HG03097 (cell line): ENCODE data around the gene ARHGEF4.

Experiments used
- ATAC-seq: cut with Tn5 transposase; IDR thresholded peaks from one replicate; pipeline ENCODE4 v1.9.1; 2021; ENCODE audit not compliant: unreplicated experiment, low FRiP score

The ARHGEF4 gene

DNA sequence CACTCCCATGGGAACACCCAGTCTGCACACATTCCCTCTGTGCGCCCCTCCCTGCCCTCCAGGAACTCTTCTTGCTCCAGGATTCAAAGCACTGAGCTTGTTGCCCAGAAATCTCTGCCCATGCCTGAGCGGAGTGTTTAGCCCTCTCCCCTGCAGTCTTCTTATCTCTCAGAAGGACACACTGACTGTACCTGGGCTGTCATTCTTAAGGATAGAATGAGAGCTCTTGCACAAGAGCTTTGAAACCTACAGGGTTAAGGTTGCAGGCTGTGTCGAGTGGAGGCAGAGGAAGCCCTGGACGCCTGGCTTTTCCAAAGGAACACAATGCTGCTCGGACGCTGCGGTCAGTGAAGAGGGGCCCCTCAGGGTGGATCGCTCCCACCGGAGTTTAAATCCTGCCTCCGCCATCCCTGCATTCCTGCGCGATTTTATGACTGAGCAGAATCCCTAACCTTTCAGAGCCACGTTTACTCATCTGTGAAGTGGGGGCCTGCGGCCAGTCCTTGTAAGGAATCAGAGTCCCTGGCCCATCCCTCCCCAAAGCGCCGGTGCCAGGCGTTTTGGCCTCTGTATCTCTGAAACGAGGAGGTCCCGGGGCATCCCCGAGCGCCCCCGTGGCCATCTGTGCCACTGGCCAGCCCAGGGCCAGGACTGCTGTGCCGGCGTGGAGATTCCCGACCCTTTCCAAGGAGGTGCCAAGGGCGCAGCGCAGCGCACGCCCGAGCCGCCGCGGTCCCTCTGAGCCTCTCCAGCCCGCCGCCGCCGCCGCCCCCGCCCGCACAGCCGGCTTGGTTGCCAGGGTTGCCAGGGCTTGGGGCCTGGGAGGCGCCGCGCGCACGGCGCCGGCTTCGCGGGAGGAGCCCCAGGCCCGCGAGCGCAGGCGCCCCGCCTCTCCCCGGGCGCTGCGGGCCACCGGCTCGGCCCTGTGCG, 197.7 kb downstream of the ARHGEF4 start:
- ATAC-seq, result no peak

DNA sequence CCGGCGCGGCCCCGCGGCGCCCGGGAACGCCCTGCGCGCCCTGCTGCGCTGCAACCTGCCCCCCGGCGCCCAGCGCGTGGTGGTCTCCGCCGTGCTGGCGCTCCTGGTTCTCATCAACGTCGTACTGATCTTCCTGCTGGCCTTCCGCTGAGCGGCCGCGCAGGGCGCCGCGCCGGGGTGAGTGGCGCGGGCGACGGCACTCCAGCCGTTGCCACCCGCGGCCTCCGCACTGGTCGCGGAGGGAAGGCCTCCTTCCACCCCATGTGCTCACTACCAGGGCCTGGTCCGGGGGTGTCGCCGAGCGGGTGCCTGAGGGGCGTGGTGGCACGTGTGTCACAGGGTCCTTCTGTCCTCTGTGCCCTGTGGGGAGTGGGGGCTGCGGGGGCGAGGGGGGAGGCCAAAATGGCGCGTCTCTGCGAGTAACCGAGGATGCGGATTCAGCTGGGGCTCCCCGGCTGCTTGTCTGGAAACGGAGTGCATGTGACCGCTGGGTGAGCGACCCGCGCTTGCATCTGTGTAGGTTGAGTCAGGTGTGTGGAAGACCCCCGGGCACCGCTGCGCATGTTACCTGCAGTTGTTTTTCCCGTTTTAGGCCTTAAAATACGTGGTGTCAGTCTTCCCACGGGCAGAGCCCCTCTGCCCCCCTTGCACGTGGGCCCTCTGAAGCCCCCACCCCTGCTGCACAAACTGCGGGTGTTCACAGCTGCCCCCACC, 198.6 kb downstream of the ARHGEF4 start:
- ATAC-seq, result no peak

DNA sequence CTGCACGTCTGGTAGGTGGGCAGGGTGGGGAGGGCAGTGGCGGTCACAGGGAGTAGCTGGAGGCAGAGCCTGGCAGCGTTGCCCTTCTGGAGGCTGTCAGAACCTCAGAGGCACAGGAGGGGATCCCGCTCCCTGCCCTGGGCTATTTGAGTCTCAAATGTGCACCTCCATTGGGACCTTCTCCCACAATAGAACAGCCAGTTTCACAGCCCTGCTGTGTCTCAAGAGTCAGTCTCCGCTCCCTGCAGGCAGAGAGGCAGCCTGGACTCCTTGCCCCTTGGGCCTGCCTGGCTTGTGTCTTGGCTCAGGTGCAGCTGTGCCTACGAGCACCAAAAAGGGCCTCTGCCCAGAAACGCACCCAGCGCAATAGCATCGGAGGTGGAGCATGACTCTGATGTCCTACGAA, 199.1 kb downstream of the ARHGEF4 start:
- no peak for ATAC-seq

DNA sequence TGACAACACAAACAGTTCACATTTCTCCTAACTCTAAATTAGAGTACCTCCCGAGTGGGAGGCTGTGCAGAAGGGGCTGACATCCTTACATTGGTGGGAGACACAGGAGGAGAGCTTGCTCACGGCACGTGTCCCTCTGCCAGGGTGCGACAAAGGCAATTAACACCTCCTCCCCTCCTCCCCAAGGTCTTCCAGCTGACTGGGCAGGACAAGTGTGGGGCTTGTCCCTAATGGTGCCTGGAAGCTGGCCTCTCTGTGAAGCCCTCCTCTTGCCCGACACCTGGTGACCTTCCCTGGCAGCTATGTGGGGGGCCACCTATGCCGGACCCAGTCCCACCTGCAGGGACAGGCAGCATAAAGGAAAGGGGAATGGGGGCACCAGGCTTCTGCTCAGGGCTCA, 199.6 kb downstream of the ARHGEF4 start:
- ATAC-seq, result no peak

DNA sequence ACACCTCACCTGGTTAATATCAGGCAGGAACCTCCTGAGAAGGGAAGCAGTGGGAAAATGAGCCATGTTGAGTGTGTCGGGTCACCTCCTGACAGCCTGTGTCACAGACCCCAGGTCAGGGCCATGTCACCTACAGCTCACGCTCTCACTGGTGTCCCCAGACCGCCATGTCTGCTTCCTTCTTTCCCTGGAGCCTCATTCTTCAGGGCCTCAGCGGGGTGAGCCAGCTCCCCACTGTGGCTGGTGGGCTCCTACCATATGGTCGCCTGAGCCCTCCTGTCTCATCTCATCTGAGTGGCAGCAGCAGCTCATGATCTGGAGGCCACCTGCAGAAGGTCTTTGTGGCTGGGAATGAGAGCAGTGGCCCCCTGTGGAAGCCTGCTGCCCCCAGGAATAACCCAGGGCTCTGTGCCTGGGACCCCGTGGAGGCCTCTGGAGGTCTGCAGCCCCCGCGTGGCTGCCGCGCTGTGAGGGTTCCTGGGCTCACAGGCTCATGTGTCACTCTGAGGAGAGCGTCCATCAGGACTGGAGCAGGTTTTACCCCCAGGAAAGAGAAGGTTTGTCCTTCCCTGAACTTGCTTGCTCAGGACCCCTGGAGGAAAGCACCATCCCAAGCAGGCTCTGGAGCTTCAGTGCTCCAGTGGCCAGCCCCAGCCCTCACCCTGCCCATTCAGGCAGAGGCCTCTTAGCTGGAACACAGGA, 200.1 kb downstream of the ARHGEF4 start:
- ATAC-seq, result no peak

DNA sequence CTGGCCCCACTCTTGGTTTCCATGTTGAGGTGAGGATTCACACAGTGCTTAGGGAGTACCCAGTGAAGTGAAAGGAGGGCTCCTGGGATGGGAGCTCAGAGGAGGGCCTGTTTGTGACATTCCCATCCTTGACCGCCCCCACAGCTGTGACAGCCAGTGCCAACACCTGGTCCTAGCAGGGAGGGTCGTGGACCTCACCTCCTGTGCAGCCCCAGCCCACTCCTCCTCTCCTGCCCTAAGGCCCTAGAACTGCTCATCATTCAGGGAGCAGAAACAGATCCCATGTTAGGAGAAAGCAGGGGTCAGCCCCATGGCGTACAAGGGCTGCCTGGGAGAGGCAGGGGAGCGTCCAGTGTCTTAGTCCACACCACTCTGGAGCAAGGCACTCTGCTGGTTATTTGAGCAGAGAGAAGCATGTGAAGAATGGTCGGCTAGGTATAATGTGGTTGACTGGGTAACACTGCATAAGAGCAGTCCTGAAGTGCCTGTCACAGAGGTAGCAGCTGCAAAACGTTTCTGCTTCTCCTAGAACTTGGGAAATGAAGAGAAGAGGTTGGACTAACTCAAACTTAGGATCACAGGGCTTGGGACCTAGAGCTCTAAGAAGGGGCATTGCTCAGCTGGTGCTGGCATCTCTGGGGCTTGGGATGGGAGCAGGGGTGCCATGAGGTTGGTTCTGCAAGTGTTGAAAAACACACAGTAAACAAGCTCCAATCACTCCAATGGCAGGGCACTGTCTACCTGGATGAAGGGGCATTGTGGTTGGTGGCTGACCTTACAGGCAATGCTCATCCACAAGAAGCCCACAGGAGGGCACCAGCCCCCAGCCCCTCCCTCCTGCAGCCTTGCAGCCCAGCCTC, 200.9 kb downstream of the ARHGEF4 start:
- ATAC-seq, result no peak

DNA sequence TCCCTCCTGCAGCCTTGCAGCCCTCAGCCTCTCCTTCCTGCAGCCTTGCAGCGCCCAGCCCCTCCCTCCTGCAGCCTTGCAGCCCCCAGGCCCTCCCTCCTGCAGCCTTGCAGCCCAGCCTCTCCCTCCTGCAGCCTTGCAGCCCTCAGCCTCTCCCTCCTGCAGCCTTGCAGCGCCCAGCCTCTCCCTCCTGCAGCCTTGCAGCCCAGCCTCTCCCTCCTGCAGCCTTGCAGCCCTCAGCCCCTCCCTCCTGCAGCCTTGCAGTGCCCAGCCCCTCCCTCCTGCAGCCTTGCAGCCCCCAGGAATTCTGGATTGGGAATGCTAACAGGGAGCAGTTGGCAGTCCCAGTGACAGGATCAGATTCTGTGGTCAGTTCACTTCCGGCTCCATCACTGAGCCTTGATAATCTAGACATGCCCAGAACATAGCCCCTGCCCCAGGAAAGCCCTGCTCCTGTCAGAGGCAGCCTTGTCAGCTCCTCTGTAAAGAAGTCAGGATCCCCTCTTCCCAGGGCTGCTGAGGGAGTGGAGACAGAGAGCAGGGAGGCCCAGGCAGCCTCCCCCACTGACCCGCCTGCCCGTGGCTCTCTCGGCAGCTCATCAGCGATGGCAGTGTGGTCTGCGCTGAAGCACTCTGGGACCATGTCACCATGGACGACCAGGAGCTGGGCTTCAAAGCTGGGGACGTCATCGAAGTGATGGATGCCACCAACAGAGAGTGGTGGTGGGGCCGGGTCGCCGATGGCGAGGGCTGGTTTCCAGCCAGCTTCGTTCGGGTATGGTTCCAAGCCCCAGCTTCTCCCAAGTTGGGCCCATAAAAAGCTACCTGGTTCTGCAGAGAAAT, 201.8 kb downstream of the ARHGEF4 start:
- ATAC-seq, result no peak

DNA sequence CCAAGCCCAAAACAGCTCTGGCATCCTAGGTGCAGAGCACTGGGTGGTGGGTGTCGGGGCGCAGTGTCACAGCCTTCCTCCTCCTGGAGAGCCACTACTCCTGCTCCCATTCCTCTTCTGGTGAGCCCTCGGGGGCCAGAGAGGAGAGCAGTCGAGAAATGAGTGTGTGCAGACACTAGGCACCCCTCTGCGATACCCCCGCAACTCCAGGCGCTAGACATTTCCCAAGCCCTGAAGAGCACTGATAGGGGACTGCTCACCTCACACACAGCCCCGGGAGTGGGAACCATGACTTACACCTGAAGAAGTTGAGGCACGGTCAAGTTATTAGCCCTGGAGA, 202.4 kb downstream of the ARHGEF4 start:
- no peak for ATAC-seq

DNA sequence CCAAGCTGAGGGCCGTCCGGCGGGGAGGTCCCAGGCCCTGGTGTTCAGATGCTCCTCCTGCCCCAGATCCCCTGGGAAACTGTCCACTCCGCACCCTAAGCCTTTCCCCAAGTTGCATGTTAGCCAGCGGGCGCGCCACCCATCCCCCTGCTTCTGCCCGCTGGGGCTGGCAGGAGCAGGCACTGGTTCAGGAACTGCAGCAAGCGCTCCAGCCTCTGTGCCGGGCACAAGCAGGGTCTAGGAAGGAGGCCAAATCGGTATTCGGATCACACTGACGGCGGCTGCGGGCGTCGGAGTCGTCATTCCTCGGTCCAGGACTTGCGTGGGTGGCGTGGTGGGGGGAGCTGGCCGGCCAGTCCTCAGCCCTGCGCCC, 202.8 kb downstream of the ARHGEF4 start:
- no peak for ATAC-seq

DNA sequence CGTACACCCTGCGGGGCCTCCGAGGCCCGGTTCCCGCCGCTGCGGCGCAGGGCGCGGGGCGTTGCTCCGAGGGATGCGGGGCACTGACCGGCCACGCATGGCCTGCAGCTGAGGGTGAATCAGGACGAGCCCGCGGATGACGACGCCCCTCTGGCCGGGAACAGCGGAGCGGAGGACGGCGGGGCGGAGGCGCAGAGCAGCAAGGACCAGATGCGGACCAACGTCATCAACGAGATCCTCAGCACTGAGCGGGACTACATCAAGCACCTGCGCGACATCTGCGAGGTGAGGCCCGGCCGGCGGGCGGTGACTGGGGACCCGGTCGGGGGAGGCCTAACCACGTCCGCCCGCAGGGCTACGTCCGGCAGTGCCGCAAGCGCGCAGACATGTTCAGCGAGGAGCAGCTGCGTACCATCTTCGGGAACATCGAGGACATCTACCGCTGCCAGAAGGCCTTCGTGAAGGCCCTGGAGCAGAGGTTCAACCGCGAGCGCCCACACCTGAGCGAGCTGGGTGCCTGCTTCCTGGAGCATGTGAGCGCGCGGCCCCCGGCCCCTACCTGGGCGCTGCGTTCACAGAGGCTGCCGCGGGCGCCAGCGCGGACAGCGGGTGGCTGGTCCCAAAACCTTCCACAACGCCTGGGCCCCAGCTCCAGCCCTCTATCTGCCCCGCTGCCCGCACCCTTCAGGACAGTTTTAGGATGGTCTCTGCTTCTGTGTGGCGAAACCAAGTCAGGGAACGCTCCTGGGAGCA, 203.4 kb downstream of the ARHGEF4 start:
- ATAC-seq, result no peak

DNA sequence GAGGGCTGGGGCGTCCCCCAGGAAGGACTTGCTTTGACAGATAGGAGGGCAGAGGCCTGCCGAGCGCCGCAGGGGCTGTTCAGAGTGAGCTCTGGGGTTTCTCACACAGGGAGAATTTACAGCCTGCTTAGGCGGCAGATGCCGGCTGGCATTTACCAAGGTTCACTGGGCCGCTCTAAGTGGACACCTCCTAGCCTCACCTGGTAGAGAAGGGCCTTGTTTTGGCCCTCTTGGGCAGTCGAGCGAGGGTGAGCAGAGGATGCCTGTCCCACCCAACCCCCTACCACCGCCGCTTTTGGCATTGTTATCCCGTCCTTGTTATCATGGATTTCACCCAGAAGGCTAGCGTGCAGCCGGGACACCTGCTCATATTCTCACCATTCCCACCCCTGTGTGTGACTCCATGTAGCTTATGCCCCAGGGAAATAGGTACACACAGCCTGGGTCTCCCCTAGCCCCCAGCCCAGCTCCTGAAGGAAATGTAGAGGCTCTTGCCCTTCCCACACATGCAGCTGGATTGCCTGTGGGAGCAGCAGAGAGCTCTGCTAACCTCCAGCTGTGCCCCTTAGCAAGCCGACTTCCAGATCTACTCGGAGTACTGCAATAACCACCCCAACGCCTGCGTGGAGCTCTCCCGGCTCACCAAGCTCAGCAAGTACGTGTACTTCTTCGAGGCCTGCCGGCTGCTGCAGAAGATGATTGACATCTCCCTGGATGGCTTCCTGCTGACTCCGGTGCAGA, 204.1 kb downstream of the ARHGEF4 start:
- ATAC-seq, result no peak

DNA sequence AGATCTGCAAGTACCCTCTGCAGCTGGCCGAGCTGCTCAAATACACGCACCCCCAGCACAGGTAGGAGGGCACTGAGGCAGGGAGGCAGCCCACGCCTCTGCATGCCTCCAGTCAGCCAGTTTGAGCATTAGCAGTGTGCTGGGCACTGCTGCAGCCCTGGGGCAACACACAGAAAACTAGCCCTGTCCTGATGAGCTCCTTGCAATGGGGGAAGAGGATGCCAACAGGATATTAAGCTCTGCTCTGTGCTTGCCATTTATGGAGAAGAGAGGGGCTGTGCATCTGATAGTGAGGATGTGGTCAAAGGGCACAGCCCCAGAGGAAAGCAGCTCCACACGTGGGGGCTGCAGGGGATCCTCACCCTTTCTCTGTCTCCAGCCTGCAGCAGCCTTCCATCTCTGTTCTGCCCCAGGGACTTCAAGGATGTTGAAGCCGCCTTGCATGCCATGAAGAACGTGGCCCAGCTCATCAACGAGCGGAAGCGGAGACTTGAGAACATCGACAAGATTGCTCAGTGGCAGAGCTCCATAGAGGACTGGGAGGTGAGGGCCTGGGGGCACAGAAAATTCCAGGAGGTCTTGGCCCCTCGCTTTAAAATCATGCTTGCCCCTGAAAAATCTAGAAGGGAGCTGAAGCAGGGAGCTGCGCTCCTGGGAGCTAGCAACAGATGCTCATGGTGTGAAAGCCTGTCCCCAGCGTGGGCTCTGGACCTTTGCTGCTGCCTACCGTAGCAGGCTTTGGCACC, 204.9 kb downstream of the ARHGEF4 start:
- ATAC-seq, result no peak

DNA sequence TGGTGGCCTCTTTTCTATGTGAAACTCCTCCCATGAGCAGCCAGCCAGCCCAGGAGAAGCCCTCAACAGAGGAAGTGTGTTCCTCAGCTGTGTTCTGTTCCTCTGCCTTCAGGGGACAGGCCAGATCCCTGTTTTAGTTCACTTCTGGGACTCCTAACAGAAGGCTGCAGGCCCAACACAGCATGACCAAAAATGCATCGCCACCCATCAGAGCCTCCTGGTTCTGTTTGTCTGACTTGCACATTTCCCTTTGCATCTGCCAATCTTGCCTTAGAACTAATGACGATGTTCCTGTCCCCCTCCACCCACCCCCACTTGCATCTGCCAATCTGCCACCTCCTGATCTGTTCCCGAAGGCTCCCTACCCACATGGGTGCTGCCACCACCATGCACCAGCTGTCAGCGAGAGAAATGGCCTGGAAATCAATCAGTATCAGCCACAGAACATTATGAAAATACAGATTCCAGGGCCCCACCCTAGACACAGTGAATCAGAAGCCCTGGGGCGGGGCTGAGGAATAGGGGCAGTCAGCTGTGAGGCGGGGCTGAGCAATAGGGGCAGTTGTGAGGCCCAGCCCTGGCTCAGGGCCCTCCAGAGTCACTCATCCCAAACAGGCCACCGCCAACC, 205.5 kb downstream of the ARHGEF4 start:
- ATAC-seq, result no peak

DNA sequence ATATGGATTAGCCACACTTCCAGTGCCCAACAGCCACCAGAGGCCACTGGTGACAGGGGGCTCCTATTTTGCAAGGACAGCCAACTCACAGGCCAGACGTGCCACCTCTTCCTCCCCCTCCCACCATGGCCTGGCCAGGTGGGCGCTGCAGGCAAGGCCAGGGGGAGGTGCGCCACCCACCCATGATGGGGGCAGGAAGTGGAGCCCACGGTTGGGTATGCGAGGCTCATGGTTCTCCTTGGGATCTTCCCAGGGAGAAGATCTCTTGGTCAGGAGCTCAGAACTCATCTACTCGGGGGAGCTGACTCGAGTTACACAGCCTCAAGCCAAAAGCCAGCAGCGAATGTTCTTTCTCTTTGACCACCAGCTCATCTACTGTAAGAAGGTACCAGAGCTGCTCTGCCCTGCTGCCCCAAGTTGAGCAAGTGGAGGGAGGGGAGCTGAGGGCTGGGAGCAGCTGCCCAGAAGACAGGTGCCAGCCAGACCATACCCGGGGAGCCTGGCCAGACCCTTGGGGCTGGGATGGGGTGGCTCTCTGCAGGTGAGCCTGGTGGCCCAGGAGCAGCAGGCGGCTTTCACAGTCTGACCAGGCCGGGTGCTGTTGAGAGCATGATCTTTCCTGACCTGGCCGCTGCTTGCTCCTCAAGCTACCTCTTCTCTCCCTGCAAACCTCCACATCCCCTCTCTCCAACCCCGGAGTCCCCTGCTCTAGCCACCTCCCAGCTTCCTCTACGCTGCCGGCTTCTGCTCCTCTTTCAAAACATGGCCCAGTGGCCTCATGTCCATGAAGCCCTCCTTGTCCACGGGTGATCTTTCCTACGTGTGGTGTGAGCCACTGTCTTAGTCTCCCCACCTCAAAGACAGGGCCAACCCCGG, 206.7 kb downstream of the ARHGEF4 start:
- ATAC-seq, result no peak

DNA sequence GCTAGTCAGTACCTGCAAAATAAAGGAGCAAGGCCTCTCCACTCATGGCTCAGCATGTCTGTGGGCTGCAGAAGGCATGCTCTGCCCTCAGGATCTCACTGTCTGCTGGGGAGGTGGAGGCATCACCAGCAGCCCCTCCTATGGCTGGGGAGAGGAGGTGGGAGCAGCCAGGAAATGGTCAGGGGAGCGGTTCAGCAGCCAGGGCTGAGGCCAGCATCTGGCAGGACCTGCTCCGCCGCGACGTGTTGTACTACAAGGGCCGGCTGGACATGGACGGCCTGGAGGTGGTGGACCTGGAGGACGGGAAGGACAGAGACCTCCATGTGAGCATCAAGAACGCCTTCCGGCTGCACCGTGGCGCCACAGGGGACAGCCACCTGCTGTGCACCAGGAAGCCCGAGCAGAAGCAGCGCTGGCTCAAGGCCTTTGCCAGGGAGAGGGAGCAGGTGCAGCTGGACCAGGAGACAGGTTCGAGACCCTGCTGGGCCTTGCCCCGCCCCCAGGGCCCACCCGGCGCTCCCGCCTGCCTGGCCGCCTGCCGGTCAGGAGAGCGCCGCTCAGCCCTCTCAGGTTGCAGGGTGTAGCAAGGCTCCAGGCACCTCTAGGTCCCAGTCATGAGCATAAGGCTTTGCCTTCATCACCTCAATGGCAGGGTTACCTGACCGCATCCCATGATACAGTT, 207.5 kb downstream of the ARHGEF4 start:
- ATAC-seq, result no peak

DNA sequence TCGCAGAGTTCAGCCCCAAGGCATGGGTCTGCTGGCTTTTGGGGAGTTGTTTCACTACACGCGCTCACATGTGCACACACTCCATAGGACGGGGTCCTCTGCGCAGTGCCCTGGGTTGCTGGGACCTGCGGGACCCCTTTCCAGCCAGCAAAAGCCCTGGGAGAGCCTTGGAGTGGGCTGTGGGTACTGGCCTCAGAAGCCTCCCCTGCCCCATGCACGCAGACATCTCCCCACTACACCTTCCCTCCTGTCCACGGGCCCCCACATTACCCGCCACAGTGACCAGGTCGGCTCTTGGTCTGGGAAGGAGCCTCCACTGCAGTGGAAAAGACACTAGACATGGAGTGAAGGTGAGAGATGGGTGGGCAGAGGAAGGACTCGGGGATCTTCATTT, 208.0 kb downstream of the ARHGEF4 start:
- ATAC-seq, result no peak
